IPS-18c (cell line): Measurements from ENCODE around the gene SLC8A2.

Experiments
- H3K4me3 ChIP-seq: 2 replicates; pipeline ENCODE4 v1.7.0; 2013; ENCODE audit warnings: low read depth, mild to moderate bottlenecking, low read length, moderate library complexity; ENCODE audit not compliant: insufficient read depth
- H3K9me3 ChIP-seq: one replicate; pipeline ENCODE4 v1.6.1; 2013; ENCODE audit warnings: mild to moderate bottlenecking, low read length, moderate library complexity; ENCODE audit not compliant: control insufficient read depth, insufficient read depth

The SLC8A2 gene

GRCh38 chr19:47429140-47429793 lies 42.4 kb downstream of the SLC8A2 start:
- H3K4me3 ChIP-seq, result peak overlapping the region; percentile 44
- no peaks in the 10 kb centered on the region for H3K9me3 ChIP-seq

DNA sequence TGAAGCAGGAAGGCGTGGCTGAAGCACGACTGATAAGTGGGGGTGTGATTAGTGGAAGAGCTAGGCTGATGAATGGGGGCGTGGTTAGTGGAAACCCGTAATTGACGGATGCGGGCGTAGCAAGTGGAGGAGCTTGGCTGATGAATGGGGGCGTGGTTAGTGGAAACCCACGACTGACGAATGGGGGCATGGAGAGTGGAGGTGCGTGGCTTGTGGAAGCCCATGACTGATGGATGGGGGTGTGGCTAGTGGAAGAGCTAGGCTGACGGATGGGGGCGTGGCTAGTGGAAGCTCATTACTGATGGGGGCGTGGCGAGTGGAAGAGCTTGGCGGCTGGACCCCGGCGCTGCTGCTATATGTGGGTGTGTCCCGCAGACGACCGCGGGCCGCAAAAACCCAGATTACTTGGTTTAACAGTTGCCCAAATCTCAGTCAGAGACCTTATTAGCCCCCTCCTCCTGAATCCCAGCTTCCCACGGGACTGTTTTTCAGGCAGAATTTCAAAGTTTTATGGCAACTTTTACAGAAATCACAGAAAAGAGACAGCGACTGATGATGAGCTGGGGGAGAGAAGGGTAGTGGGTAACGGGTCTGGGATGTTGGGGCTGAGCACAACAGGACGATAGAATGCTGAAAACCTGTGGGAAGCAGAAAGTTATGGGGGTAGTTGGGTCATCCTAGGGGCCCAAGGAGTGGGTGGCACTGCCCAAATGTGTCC lies 43.4 kb downstream of the SLC8A2 start:
- peak overlapping the region; percentile 26; the same call in 1 of the 2 replicates for H3K4me3 ChIP-seq
- H3K9me3 ChIP-seq, result no peaks in the 10 kb centered on the region

- Histone ChIP-seq H3K4me3 (peak overlapping the region; percentile 26; the same call in 1 of the 2 replicates), H3K9me3 (no peaks in the 10 kb centered on the region)
Observed at GRCh38 chr19:47427241-47428176, 44.2 kb downstream of the SLC8A2 start.

GRCh38 chr19:47423203-47423882 lies 48.4 kb downstream of the SLC8A2 start:
- H3K4me3 ChIP-seq, result no peak overlapping the region
- H3K9me3 ChIP-seq, result no peaks in the 10 kb centered on the region

- no peaks in the 10 kb centered on the region for H3K9me3 ChIP-seq
- H3K4me3 ChIP-seq, result peak overlapping the region; percentile 31
Observed at GRCh38 chr19:47422417-47423163, 49.1 kb downstream of the SLC8A2 start.

DNA sequence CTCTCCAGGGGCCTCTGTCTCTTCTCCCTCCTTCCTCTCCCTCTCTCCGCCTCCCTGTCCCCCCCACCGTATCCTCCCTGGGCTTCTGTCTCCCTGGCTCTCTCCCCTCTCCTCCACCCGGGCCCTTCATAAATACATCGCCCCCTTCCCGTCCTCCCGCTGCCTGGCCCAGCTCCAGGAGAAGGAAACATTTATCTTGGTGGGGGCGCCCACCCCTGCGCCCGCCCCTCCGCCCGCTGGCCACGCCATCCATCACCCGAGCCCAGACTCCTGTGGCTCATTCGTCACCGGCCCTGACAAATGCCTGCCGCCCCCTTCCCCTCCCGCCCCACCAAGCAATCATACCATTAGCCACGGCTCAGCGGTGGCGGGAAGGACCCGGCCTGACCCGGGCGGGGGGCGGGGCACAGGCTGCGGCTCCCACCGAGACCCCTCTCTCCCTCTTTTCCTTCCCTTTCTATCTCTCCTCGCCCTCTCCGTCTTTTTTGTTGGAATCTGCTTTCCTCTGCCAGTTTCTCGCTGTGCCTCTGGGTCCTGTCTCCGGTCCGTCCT lies 49.8 kb downstream of the SLC8A2 start:
- H3K4me3 ChIP-seq, result peak overlapping the region; percentile 31

DNA sequence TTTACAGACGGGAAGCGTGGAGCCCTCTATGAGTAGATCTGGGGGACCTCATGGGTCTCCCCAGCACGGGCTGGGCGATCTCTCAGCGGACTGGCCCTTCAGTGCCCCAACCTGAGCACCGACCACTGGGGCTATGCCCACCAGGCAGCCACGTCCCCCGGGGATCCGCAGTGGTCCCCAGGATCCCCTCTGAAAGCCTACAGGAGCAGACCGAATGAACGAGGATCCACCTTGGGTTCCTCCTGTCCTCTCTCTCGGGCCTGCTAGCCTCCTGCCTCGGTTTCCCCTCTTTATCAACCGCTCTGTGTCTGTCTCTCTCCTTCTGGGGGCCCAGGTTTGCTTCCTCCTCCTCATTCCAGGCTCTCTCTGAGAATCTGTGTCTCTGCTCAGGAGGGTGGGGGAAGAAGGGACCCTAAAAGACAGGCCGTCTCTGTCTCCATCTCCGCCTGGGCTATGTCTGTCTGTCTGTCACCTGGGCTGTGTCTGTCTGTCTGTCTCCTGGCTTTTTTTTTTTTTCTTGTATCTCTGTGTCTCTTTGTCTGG lies 50.4 kb downstream of the SLC8A2 start:
- Histone ChIP-seq H3K4me3 (peak overlapping the region; percentile 24), H3K9me3 (no peaks in the 10 kb centered on the region)

More for the DNA sequence above, 49.8 kb downstream of the SLC8A2 start:
- H3K9me3 ChIP-seq, result no peaks in the 10 kb centered on the region

GRCh38 chr19:47419789-47420188 lies 51.9 kb downstream of the SLC8A2 start:
- Histone ChIP-seq H3K4me3 (peak overlapping the region; percentile 41), H3K9me3 (no peaks in the 10 kb centered on the region)

DNA sequence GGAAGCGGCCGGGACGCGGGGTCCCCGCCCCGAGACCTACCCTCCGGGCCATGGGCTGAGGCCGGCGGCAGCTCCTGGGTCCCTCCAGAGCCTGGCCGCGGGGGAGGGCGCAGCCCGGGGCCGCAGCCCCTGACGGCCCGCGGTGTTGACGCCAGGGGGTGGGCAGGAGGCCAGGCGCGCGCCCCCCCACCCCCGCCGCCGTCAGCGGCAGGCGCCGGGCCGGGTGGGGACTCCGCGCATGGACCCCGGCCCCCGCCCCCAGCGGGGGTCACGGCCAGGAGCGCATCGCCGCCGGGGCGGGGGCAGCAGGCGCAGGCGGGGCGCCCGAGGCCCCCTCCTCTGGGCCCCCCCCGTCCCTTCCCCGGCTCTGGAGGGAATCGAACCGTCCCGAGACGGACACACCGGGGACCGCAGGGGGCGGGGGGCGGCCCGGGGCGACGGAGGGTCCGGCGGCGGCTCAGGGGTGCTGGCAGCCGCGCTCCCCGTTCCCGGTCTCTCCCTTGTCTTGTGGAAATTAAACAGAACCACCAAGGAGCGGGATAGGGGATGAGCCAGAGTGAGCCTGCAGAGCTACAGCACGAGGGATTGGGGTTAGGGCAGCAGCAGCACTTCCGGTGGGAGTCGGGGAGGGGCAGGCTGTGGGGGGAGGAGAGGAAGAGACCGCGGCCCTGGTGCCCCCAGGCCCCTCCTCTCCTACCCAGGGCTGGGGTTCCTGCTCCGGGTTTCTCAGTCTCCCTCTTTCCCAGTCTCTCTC lies 52.5 kb downstream of the SLC8A2 start, which contains the start of gene MEIS3:
Gene MEIS3 (minus strand): TSS at position 498 of the 754 bp plus-strand sequence. CDS start 446 bp downstream, at position 52.
- Histone ChIP-seq H3K9me3 (no peaks in the 10 kb centered on the region), H3K4me3 (peak within 1 kb of the TSS; percentile 56)

DNA sequence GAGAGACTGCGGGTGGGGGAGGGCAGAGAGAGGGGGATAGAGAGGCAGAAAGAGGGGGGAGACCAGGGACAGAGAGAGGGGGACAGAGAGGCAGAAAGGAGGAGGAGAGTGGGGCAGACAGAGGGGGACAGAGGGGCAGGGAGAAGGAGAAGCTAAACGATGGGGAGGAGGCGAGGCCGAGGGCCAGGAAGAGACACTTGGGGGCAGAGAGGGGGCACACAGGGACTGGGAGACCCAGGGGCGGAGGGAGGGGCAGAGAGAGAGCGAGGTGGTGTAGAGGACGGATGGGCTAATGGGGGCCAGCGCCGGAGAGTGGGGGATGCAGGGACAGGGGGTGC lies 53.0 kb downstream of the SLC8A2 start:
- no peaks in the 10 kb centered on the region for H3K9me3 ChIP-seq
- peak overlapping the region; percentile 56 for H3K4me3 ChIP-seq

- H3K4me3 ChIP-seq, result peak overlapping the region; percentile 56
- no peaks in the 10 kb centered on the region for H3K9me3 ChIP-seq
Observed at GRCh38 chr19:47417746-47418691, 53.7 kb downstream of the SLC8A2 start.

DNA sequence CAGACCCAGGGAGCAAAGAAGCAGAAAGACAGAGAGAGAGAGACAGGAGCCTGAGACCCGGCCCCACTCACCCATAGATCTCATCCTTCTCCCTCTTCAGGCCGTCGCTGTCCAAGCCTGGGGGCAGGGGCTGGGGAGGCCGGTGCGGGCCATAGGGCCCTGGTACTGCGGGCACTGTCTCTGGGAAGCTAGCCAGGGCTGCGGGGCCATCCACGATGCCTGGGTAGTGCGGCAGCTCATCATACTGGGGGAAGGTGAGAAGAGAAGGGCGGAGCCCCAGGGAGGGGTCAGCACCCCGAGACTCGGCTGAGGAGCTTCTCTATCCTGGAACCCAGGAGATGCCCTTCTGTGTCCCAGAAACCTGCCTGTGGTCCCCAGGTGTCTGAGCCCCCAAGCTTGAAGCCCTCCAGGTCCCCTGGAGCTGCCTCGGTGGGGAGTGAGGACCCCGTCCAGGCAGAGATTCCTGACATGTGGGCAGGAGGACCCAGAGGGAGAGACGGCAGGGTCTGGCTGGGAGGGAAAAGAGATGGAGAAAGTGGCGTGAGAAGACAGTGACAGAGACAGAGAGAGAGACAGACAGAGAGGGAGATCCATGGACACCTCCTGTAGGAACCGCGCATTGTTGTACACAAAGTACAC lies 54.5 kb downstream of the SLC8A2 start:
- peak overlapping the region; percentile 56 for H3K4me3 ChIP-seq

DNA sequence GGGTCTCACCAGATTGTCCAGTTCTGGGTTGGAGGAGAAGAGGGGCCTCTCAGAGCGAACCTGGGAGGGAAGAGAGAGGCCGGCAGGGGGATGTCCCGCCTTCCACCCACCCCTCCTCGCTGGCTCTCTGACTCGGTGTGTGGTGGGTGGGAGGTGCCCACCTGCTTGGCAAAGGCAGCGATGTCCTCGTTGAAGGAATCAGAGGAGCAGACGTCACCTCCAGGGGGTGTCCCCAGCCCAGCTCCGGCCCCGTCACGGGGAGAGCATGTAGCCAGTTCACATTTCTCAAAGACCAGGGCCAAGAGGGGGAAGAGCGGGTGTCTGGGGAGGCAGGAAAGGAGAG lies 55.1 kb downstream of the SLC8A2 start:
- H3K9me3 ChIP-seq, result peaks cover 2% of the 10 kb centered on the region
- no peak overlapping the region for H3K4me3 ChIP-seq

More for the DNA sequence above, 54.5 kb downstream of the SLC8A2 start:
- no peaks in the 10 kb centered on the region for H3K9me3 ChIP-seq
